Endothelial cell of umbilical vein (primary cell): Measurements from ENCODE around the gene SLC12A4. TPM values are rescaled to one million over a fixed set of nuclear protein-coding genes. Genes with fewer than 3 reads are reported as not detected.

ENCODE experiments used
- BruUV-seq: library from RNA; stranded (reverse); fragments of 400-500 nt; replicated peaks from 2 replicates; lab custom pipeline; 2021; lab: Mats Ljungman, UMichigan
- CTCF ChIA-PET: fragments of 300-600, 350-600 bp; sonication (Branson Sonifier 250); formaldehyde crosslinking; loops from one replicate; lab custom pipeline; 2021; ENCODE audit warnings: antibody characterized with exemption, inconsistent platforms; lab: Charles Lee
- POLR2A ChIA-PET: fragments of 300-600, 350-600 bp; sonication (Branson Sonifier 250); formaldehyde crosslinking; loops from one replicate; lab custom pipeline; 2021; ENCODE audit warnings: antibody characterized with exemption, inconsistent platforms; lab: Charles Lee
- DNase-seq: peaks from one replicate; pipeline ENCODE4 v3.0.0-alpha.2; 2011; ENCODE audit warnings: low read depth, low spot score
- FAIRE-seq: peaks from 2 replicates; lab custom pipeline; 2011; peaks lifted over from hg19 to GRCh38; lab: Jason Lieb, UNC
- H2AFZ ChIP-seq: 2 replicates; pipeline ENCODE4 v1.6.0; 2012; ENCODE audit warnings: low read depth, low read length, control low read depth, inconsistent platforms
- H3K27ac ChIP-seq: 2 replicates; pipeline ENCODE4 v1.5.1; 2011; ENCODE audit warnings: low read depth, mild to moderate bottlenecking, control low read depth, low read length, moderate library complexity; ENCODE audit not compliant: insufficient read depth
- H3K27me3 ChIP-seq, 2 experiments: 2 replicates each; pipeline versions ENCODE4 v1.6.0 to v1.6.1; 2011; ENCODE audit warnings: low read length in 2 of 2, mixed read lengths in 1 of 2; ENCODE audit not compliant: control insufficient read depth in 2 of 2, insufficient read depth in 2 of 2
- H3K36me3 ChIP-seq, 2 experiments: 2 replicates in 1 of 2; 3 replicates in 1 of 2; pipeline ENCODE4 v1.5.1; 2011; ENCODE audit warnings: low read length in 2 of 2, mild to moderate bottlenecking in 1 of 2, moderate library complexity in 1 of 2; ENCODE audit not compliant: control insufficient read depth in 2 of 2, insufficient read depth in 2 of 2; ENCODE audit errors: extremely low read depth in 1 of 2
- H3K4me1 ChIP-seq: 3 replicates; pipeline ENCODE4 v1.5.1; 2011; ENCODE audit warnings: mild to moderate bottlenecking, low read length; ENCODE audit not compliant: control insufficient read depth, insufficient read depth; ENCODE audit errors: extremely low read depth
- H3K4me2 ChIP-seq: 2 replicates; pipeline ENCODE4 v1.6.1; 2011; ENCODE audit warnings: low read length, control low read depth, mixed read lengths; ENCODE audit not compliant: insufficient read depth
- H3K4me3 ChIP-seq, 3 experiments: fragments of 200-600 bp in 1 of 3; sonication (generic), shearing (Covaris generic) in 1 of 3; replicated peaks in 1 of 3; 2 replicates each; pipeline ENCODE4 v1.5.1; 2011 to 2016; ENCODE audit warnings: control low read depth in 3 of 3, low read length in 3 of 3, mild to moderate bottlenecking in 2 of 3, inconsistent platforms in 1 of 3, low read depth in 1 of 3, moderate library complexity in 1 of 3; ENCODE audit not compliant: insufficient read depth in 1 of 3
- H3K79me2 ChIP-seq: 2 replicates; pipeline ENCODE4 v1.6.0; 2012; ENCODE audit warnings: low read length, inconsistent platforms; ENCODE audit not compliant: control insufficient read depth, insufficient read depth
- H3K9ac ChIP-seq: replicated peaks from 2 replicates; pipeline ENCODE3; 2011; ENCODE audit warnings: low read length, control low read depth; ENCODE audit not compliant: insufficient read depth; ENCODE audit errors: extremely low read depth
- H3K9me1 ChIP-seq: replicated peaks from 3 replicates; pipeline ENCODE4 v1.6.0; 2011; ENCODE audit warnings: mild to moderate bottlenecking, low read length; ENCODE audit not compliant: control insufficient read depth, insufficient read depth; ENCODE audit errors: extremely low read depth
- H3K9me3 ChIP-seq: replicated peaks from 2 replicates; pipeline ENCODE4 v1.5.1; 2012; ENCODE audit warnings: low read length, inconsistent platforms; ENCODE audit not compliant: control insufficient read depth, insufficient read depth
- H4K20me1 ChIP-seq: replicated peaks from 2 replicates; pipeline ENCODE3; 2011; ENCODE audit warnings: mild to moderate bottlenecking, low read length; ENCODE audit not compliant: control insufficient read depth, insufficient read depth; ENCODE audit errors: extremely low read depth
- EZH2 ChIP-seq: IDR thresholded peaks from 2 replicates; pipeline ENCODE4 v1.6.1; 2012; ENCODE audit warnings: borderline replicate concordance, low read depth, mild to moderate bottlenecking, moderate library complexity, low read length, inconsistent platforms; ENCODE audit not compliant: severe bottlenecking
- FOS ChIP-seq: IDR thresholded peaks from 2 replicates; pipeline ENCODE4 v1.6.1; 2011; ENCODE audit warnings: mild to moderate bottlenecking, low read length, moderate library complexity, borderline replicate concordance; ENCODE audit not compliant: insufficient read depth
- GATA2 ChIP-seq: IDR thresholded peaks from 2 replicates; pipeline ENCODE4 v1.7.0; 2011; ENCODE audit warnings: low read depth, mild to moderate bottlenecking, moderate library complexity, mixed read lengths, low read length; ENCODE audit not compliant: insufficient read length, insufficient read depth
- JUN ChIP-seq: IDR thresholded peaks from 2 replicates; pipeline ENCODE4 v1.6.1; 2011; ENCODE audit warnings: borderline replicate concordance, low read depth; ENCODE audit not compliant: insufficient read length, insufficient read depth
- MYC ChIP-seq: IDR thresholded peaks from one replicate; pipeline ENCODE4 v1.6.1; 2011; ENCODE audit warnings: mild to moderate bottlenecking, low read depth, low read length
- POLR2A ChIP-seq: IDR thresholded peaks from 2 replicates; pipeline ENCODE4 v1.6.1; 2012; ENCODE audit warnings: low read depth, mild to moderate bottlenecking, control low read depth, low read length
- POLR2AphosphoS5 ChIP-seq: IDR thresholded peaks from 2 replicates; pipeline ENCODE4 v1.6.1; 2012; ENCODE audit warnings: low read depth, mild to moderate bottlenecking, control low read depth, low read length, moderate library complexity; ENCODE audit not compliant: insufficient read depth
- dilution Hi-C: fragments of 300-500 bp; cut with MboI; formaldehyde crosslinking; loops from one replicate; pipeline ENCODE4 v1.15.0; 2019; ENCODE audit warnings: low sequenced_read_pairs; ENCODE audit not compliant: extremely low pct_ligation_motif_present
- intact Hi-C: fragments of 100-400 bp; cut with micrococcal nuclease; formaldehyde crosslinking; loops from one replicate; pipeline ENCODE4 v1.10.0; 2022
- polyA plus RNA-seq, 4 experiments: library from polyadenylated mRNA; depleted of rRNA in 3 of 4; stranded (reverse) in 3 of 4; unstranded in 1 of 4; fragments of >200 nt; gene quantifications; 2 replicates each; pipeline versions ENCODE4 v1.2.1 to v1.2.3, GENCODE V29; 2011 to 2012; ENCODE audit warnings: missing spikeins in 1 of 4
- total RNA-seq: library from RNA; stranded (reverse); gene quantifications from 2 replicates; pipeline ENCODE4 v1.2.3, GENCODE V29; 2021
- TF ChIP-seq, protein P1 (sequence below), 2 donors: IDR thresholded peaks; 1 replicate in 1 of 2; 2 replicates in 1 of 2; pipeline ENCODE4 v1.5.1; 2011; ENCODE audit warnings: low read length in 2 of 2, mild to moderate bottlenecking in 2 of 2, moderate library complexity in 2 of 2, control low read depth in 1 of 2, inconsistent platforms in 1 of 2, low read depth in 1 of 2; ENCODE audit not compliant: insufficient read depth in 1 of 2; ENCODE audit errors: extremely low read depth in 1 of 2
- TF ChIP-seq, protein P2 (sequence below): IDR thresholded peaks from 2 replicates; pipeline ENCODE4 v1.6.1; 2011; ENCODE audit not compliant: insufficient read depth, insufficient read length

The SLC12A4 gene
- total and polyA plus RNA-seq, 2 donors (not counting 3 experiments of a cell fraction or from before 2014, with no cell fraction given) = 110 to 114 TPM

DNA sequence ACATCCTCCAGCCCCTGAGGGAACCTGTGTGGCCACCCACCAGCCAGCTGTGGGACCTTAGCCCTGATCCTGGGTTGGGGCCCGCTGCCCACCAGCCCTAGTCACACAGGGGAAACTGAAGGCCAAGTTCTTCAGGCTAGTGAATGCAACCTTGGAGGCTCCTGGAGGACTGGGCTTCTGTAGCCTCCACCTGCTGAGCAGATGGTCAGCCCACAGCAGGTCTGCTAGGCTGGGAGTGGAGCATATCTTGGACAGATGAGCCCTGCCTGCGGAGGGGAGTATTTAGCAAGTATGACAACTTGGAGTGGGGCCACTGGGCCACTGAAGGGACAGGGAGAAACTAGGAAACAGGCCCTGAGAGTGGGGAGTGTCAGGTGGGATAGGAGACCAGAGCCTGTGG lies 7.8 kb upstream of the SLC12A4 start:
- Histone ChIP-seq H3K27ac (no peak overlapping the region), H3K79me2 (no peaks in the 10 kb centered on the region), H2AFZ (no peak overlapping the region), H3K36me3 (no peaks in the 10 kb centered on the region), H3K4me1 (no peaks in the 10 kb centered on the region), H3K9ac (no peak overlapping the region), H3K4me2 (no peak overlapping the region), H3K9me1 (no peaks in the 10 kb centered on the region), H3K4me3 (no peak overlapping the region), H4K20me1 (no peaks in the 10 kb centered on the region), H3K9me3 (no peaks in the 10 kb centered on the region), H3K27me3 (peaks cover 0 to 3% of the 10 kb centered on the region in 2 experiments)
- BruUV-seq = no TSS peak
- intact Hi-C loops = no loop called here
- POLR2A ChIA-PET = no interaction called here
- CTCF ChIA-PET = interaction anchor here (1.6 kb wide), 1 partner anchor 65 kb away, joined by 4 read pairs; no protein-coding TSS in a partner anchor
- dilution Hi-C loops = no loop called here
- FAIRE-seq = no peak
- TF ChIP-seq FOS (no peak), JUN (no peak), EZH2 (no peak), MYC (no peak), GATA2 (no peak), POLR2A (no peak), POLR2AphosphoS5 (no peak)
- TF ChIP-seq, protein P1, sequence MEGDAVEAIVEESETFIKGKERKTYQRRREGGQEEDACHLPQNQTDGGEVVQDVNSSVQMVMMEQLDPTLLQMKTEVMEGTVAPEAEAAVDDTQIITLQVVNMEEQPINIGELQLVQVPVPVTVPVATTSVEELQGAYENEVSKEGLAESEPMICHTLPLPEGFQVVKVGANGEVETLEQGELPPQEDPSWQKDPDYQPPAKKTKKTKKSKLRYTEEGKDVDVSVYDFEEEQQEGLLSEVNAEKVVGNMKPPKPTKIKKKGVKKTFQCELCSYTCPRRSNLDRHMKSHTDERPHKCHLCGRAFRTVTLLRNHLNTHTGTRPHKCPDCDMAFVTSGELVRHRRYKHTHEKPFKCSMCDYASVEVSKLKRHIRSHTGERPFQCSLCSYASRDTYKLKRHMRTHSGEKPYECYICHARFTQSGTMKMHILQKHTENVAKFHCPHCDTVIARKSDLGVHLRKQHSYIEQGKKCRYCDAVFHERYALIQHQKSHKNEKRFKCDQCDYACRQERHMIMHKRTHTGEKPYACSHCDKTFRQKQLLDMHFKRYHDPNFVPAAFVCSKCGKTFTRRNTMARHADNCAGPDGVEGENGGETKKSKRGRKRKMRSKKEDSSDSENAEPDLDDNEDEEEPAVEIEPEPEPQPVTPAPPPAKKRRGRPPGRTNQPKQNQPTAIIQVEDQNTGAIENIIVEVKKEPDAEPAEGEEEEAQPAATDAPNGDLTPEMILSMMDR (IDR thresholded peaks at IDR 0.05; ENCODE audit: extremely low read depth in 1 of 2, insufficient read depth in 1 of 2, low read depth in 1 of 2, low read length in 2 of 2) = no peak
- TF ChIP-seq, protein P2, sequence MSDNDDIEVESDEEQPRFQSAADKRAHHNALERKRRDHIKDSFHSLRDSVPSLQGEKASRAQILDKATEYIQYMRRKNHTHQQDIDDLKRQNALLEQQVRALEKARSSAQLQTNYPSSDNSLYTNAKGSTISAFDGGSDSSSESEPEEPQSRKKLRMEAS = no peak
- DNase-seq = no peak
